CD4-positive, alpha-beta T cell treated with Interleukin-17A for 1 hour (primary cell): ENCODE measurements around the gene COL27A1.

Experiments used
- DNase-seq: peaks from one replicate; pipeline ENCODE4 v3.0.0-alpha.2; 2020

COL27A1 gene

GRCh38 chr9:114169029-114169951, 14.0 kb downstream of the COL27A1 start:
- DNase-seq, result no peak

- no peak for DNase-seq
Observed at GRCh38 chr9:114169952-114170770, 14.8 kb downstream of the COL27A1 start.

- DNase-seq, result no peak
Observed at GRCh38 chr9:114170771-114171461, 15.6 kb downstream of the COL27A1 start.

GRCh38 chr9:114171500-114171899, 16.2 kb downstream of the COL27A1 start:
- no peak for DNase-seq

GRCh38 chr9:114172981-114173833, 17.9 kb downstream of the COL27A1 start:
- no peak for DNase-seq

- DNase-seq, result no peak
Observed at GRCh38 chr9:114174557-114174875, 19.2 kb downstream of the COL27A1 start.

GRCh38 chr9:114174876-114175771, 19.8 kb downstream of the COL27A1 start:
- DNase-seq, result no peak

- DNase-seq, result no peak
Observed at GRCh38 chr9:114176624-114177291, 21.4 kb downstream of the COL27A1 start.

- no peak for DNase-seq
Observed at GRCh38 chr9:114177423-114178064, 22.2 kb downstream of the COL27A1 start.

GRCh38 chr9:114178076-114178475, 22.7 kb downstream of the COL27A1 start:
- no peak for DNase-seq

- DNase-seq, result no peak
Observed at GRCh38 chr9:114178756-114179450, 23.6 kb downstream of the COL27A1 start.

GRCh38 chr9:114179516-114179915, 24.2 kb downstream of the COL27A1 start:
- no peak for DNase-seq

- no peak for DNase-seq
Observed at GRCh38 chr9:114180696-114181606, 25.6 kb downstream of the COL27A1 start.

- no peak for DNase-seq
Observed at GRCh38 chr9:114181607-114182409, 26.5 kb downstream of the COL27A1 start.

GRCh38 chr9:114183006-114183405, 27.7 kb downstream of the COL27A1 start:
- no peak for DNase-seq

- DNase-seq, result no peak
Observed at GRCh38 chr9:114184071-114184470, 28.7 kb downstream of the COL27A1 start.

- DNase-seq, result no peak
Observed at GRCh38 chr9:114184866-114185265, 29.5 kb downstream of the COL27A1 start.
